ENCODE results near the gene LIF.

GRCh38 chr22:30219049-30219654 is 27.4 kb downstream of the LIF start:
- no peak for TF ChIP-seq LEF1 (IDR thresholded peaks at IDR 0.05; ENCODE audit: borderline replicate concordance)
- TF ChIP-seq TARDBP (IDR thresholded peaks at IDR 0.05): no peak
- TF ChIP-seq SP1 (IDR thresholded peaks at IDR 0.05): no peak
- no peak for TF ChIP-seq HDGF (IDR thresholded peaks at IDR 0.05; ENCODE audit: borderline replicate concordance)

All from HEK293T (cell line).